GM18868 (cell line): ENCODE results near the gene ZGLP1.

Source experiments
- ATAC-seq: cut with Tn5 transposase; IDR thresholded peaks from one replicate; pipeline ENCODE4 v1.9.1; 2021; ENCODE audit warnings: mild to moderate bottlenecking, moderate library complexity; ENCODE audit not compliant: unreplicated experiment

ZGLP1 gene

GRCh38 chr19:10295305-10295846 is 14.2 kb downstream of the ZGLP1 start:
- ATAC-seq = no peak

DNA sequence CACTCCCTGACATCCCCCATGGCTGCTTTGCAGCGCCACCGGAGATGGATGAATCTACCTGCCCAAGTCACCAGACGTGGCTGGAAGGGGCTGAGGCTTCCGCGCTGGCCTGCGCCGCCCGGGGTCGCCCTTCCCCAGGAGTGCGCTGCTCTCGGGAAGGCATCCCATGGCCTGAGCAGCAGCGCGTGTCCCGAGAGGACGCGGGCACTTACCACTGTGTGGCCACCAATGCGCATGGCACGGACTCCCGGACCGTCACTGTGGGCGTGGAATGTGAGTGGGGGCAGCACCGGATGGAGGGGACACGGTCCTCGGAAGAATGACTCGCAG is 15.3 kb downstream of the ZGLP1 start:
- ATAC-seq = no peak

- no peak for ATAC-seq
These were observed 15.8 kb downstream of the ZGLP1 start for GRCh38 chr19:10293637-10294367.

- no peak for ATAC-seq
These were observed 16.6 kb downstream of the ZGLP1 start for GRCh38 chr19:10292789-10293636.

DNA sequence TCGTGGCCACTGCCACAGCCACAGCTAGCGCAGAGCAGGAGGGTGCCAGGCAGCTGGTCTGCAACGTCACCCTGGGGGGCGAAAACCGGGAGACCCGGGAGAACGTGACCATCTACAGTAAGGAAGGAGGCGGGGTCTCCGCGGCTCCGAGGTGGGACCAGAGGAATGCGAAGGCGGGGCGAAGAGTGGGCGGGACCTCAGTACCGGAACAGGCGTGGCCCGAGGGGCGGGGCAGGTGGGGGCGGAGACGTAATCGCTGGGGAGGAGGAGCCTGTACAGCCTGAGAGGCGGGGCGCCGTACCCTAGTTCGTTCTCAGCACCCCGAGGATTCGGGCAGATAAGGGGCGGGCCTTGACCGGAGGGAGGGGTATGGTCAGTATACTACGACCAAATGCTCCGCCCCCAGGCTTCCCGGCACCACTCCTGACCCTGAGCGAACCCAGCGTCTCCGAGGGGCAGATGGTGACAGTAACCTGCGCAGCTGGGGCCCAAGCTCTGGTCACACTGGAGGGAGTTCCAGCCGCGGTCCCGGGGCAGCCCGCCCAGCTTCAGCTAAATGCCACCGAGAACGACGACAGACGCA is 17.3 kb downstream of the ZGLP1 start:
- ATAC-seq = no peak

DNA sequence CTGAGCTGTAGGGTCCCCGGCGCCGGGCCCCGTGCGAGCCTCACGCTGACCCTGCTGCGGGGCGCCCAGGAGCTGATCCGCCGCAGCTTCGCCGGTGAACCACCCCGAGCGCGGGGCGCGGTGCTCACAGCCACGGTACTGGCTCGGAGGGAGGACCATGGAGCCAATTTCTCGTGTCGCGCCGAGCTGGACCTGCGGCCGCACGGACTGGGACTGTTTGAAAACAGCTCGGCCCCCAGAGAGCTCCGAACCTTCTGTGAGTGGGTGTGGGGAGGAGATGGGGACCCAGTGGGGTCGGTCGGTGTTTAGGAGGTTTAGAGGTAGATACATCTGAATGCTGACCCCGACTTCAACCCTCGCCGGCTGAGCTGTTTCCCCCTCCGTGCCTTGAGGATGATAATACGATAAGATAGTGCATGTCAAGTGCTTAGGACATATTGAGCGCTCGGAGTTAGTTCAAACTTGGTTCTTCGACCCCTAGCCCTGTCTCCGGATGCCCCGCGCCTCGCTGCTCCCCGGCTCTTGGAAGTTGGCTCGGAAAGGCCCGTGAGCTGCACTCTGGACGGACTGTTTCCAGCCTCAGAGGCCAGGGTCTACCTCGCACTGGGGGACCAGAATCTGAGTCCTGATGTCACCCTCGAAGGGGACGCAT is 17.9 kb downstream of the ZGLP1 start:
- ATAC-seq = no peak

DNA sequence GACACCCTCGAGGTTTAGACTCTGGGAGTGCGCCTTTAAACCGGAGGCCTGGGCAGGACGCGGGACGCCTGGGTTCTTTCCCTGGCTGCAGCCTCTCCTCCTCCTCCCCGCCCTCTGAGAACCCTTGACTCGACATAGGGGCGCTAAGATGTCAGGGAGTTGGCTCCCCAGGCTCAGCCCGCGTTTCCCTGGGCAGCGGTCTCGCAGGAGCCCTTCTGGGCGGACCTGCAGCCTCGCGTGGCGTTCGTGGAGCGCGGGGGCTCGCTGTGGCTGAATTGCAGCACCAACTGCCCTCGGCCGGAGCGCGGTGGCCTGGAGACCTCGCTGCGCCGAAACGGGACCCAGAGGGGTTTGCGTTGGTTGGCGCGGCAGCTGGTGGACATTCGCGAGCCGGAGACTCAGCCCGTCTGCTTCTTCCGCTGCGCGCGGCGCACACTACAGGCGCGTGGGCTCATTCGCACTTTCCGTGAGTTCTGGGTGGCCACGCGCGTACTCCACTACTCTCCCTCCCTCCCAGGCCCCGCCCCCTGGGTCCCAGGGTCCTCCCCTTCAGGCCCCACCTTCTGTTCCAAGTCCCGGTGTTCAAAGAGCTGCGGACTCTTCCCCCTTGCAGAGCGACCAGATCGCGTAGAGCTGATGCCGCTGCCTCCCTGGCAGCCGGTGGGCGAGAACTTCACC is 18.6 kb downstream of the ZGLP1 start:
- ATAC-seq = no peak

GRCh38 chr19:10290357-10290875 is 19.2 kb downstream of the ZGLP1 start:
- no peak for ATAC-seq

DNA sequence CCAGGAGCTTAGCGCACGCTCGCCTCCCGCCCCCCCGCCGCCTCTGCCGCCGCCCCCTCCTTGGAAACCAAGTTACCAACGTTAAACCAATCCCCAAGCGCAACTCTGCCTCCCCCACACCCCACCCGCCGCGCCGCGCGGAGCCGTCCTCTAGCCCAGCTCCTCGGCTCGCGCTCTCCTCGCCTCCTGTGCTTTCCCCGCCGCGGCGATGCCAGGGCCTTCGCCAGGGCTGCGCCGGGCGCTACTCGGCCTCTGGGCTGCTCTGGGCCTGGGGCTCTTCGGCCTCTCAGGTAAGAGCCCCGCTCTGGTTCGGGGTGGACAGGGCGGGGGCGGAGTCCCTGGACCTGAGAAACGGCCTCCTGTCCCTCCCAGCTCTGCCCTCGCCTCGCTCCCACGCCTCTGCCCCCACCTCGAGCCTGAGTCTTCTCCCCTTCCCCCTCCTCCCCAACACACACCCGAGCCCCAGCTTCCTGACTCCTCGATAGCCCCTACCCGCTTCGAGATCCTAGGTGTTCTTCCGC is 19.7 kb downstream of the ZGLP1 start, which contains the start of gene ICAM5:
ICAM5 (plus strand) TSS at position 117 of the 521 bp plus-strand sequence; CDS start at position 209, 92 bp downstream.
- ATAC-seq = no peak

DNA sequence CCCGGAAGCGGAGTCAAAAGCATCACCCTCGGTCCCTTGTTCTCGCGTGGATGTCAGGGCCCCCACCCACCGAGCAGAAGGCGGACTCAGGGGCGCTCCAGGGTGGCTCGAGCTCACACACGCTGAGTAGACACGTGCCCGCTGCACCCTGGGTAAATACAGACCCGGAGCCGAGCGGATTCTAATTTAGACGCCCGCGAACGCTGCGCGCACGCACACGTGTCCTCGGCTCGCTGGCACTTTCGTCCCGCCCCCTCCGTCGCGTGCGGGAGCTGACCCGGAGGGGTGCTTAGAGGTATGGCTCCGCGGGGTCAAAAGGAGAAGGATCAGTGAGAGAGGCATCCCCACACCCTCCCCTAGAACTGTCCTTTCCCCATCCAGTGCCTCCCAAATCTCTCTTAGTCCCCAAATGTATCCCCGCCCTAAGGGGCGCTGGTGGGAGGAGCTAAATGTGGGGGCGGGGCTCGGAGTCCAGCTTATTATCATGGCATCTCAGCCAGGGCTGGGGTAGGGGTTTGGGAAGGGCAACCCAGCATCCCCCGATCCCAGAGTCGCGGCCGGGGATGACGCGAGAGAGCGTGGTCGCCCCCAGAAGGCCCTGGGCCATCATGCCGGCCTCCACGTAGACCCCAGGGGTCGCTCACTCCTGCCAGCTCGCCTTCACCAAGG is 20.3 kb downstream of the ZGLP1 start:
- ATAC-seq = no peak

DNA sequence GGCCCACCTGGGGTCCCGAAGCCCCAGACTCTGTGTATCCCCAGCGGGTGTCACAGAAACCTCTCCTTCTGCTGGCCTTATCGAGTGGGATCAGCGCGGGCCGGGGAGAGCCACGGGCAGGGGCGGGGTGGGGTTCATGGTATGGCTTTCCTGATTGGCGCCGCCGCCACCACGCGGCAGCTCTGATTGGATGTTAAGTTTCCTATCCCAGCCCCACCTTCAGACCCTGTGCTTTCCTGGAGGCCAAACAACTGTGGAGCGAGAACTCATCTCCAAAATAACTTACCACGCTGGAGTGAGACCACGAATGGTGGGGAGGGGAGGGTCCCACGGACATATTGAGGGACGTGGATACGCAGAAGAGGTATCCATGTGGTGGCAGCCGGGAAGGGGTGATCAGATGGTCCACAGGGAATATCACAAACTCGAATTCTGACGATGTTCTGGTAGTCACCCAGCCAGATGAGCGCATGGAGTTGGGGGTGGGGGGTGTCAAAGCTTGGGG is 20.9 kb downstream of the ZGLP1 start:
- ATAC-seq = no peak

DNA sequence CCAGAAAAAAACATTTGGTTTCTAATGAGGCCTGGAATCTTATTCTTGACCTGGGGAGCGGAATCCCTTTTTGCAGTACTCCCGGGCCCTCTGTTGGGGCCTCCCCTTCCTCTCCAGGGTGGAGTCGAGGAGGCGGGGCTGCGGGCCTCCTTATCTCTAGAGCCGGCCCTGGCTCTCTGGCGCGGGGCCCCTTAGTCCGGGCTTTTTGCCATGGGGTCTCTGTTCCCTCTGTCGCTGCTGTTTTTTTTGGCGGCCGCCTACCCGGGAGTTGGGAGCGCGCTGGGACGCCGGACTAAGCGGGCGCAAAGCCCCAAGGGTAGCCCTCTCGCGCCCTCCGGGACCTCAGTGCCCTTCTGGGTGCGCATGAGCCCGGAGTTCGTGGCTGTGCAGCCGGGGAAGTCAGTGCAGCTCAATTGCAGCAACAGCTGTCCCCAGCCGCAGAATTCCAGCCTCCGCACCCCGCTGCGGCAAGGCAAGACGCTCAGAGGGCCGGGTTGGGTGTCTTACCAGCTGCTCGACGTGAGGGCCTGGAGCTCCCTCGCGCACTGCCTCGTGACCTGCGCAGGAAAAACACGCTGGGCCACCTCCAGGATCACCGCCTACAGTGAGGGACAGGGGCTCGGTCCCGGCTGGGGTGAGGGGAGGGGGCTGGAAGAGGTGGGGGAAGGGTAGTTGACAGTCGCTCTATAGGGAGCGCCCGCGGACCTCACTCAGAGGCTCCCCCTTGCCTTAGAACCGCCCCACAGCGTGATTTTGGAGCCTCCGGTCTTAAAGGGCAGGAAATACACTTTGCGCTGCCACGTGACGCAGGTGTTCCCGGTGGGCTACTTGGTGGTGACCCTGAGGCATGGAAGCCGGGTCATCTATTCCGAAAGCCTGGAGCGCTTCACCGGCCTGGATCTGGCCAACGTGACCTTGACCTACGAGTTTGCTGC is 22.5 kb downstream of the ZGLP1 start, which contains the start of gene ICAM4:
ICAM4 (plus strand) TSS at position 153 of the 935 bp plus-strand sequence; CDS start at position 211, 58 bp downstream.
- no peak for ATAC-seq

DNA sequence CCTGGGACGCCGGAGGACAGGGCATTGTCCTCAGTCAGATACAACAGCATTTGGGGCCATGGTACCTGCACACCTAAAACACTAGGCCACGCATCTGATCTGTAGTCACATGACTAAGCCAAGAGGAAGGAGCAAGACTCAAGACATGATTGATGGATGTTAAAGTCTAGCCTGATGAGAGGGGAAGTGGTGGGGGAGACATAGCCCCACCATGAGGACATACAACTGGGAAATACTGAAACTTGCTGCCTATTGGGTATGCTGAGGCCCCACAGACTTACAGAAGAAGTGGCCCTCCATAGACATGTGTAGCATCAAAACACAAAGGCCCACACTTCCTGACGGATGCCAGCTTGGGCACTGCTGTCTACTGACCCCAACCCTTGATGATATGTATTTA is 24.2 kb downstream of the ZGLP1 start:
- no peak for ATAC-seq

- no peak for ATAC-seq
These were observed 24.7 kb downstream of the ZGLP1 start for GRCh38 chr19:10284960-10285278.

- no peak for ATAC-seq
These were observed 25.3 kb downstream of the ZGLP1 start for GRCh38 chr19:10284065-10284959.

DNA sequence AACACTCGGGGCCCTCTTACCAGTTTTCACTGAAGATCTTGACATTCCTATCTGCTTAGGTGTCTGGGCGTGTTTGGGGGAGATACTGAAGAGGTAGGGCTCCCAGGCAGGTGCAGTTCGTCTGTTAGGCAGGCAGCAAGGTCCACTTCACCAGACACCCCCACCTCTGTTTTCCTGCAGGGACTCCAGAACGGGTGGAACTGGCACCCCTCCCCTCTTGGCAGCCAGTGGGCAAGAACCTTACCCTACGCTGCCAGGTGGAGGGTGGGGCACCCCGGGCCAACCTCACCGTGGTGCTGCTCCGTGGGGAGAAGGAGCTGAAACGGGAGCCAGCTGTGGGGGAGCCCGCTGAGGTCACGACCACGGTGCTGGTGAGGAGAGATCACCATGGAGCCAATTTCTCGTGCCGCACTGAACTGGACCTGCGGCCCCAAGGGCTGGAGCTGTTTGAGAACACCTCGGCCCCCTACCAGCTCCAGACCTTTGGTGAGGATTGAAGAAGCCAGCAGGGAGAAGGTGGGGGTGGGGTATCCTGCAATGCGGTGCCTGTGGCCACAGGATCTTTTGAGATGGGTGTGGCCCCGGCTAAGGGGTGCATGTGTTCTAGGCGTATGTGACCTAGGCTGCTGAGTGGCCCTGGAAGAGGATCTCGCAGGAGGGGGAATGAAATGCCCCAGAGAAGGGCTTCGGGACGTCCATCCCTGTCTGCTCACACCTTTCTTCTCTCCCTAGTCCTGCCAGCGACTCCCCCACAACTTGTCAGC is 26.1 kb downstream of the ZGLP1 start:
- ATAC-seq = no peak
